ENCODE measurements around the gene DNAJC6.
A peak's percentile ranks its signal among the peaks of the same experiment; 100 is the strongest.
"Not testable (repeated sequence)": the region's sequence is repeated elsewhere in the genome, so short reads cannot be mapped to it uniquely, and the experiment has no call there.

The DNAJC6 gene

DNA sequence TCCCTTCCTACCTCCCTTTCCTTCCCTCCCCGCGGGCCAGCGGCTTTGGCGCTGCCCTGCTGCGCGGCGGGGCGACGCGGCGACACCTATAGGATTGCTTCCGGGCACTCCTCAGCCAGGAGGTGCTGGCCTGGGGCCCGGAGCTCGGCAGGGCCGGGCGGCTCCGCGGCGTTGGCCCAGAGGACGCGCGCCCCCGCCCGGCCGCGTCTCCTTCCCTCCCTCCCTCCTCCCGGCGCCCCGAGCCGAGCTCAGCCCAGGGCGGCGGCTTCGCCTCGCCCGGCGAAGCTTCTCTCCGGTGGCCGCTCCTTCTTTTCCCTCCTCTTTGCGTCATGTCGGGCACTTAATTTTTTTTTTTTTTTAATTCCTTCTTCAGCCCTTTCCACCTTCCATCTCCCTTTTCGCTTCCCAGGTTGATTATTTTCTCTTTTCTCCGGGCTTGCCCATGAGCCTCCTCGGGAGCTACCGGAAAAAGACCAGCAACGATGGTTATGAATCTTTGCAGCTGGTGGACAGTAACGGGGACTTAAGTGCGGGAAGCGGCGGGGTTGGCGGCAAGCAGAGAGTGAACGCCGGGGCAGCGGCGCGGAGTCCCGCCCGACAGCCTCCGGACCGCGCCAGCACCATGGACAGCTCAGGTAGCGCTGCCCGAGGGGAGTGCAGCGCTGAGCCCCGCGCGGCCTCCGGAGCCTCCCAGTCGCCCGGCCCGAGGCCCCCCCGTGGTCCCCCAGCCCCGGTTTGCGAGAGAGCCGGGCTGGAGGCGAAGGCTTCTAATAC is at the start of gene DNAJC6:
TSS of gene DNAJC6 (plus strand) at position 240 of the 774 bp plus-strand sequence. CDS start at position 443, 203 bp downstream.
- peak in 3 of 6 experiments; percentile 2 to 23 (median 8) for DNase-seq

- DNase-seq: no peak
These were observed 49.5 kb upstream of the DNAJC6 start for GRCh38 chr1:65259816-65260215.

- no peak for DNase-seq
These were observed 48.4 kb upstream of the DNAJC6 start for GRCh38 chr1:65260851-65261473.

DNA sequence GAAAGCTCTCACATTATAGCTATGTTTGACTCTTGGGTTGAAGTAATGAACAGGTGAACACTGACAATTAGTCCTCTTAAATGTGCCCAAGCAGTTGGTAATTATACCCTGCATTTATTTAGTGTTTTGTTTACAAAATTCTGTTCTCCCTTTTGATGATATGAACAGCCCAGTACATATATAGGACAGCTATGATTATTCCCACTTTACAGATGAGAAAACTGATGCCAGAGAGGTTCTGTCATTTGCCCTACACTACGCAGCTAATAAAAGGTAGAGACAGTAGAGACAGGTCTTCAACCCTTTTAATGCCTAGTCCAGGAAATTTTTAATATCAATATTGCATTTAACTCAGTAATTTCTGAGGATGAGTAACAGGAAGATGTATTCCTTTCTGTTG is 46.1 kb upstream of the DNAJC6 start:
- no peak for DNase-seq

GRCh38 chr1:65264197-65264929 is 45.0 kb upstream of the DNAJC6 start:
- DNase-seq: no peak

- no peak for DNase-seq
These were observed 44.1 kb upstream of the DNAJC6 start for GRCh38 chr1:65265296-65265650.

- peak; percentile 11 to 58 (median 33) for DNase-seq
These were observed 43.5 kb upstream of the DNAJC6 start for GRCh38 chr1:65265651-65266351.

DNA sequence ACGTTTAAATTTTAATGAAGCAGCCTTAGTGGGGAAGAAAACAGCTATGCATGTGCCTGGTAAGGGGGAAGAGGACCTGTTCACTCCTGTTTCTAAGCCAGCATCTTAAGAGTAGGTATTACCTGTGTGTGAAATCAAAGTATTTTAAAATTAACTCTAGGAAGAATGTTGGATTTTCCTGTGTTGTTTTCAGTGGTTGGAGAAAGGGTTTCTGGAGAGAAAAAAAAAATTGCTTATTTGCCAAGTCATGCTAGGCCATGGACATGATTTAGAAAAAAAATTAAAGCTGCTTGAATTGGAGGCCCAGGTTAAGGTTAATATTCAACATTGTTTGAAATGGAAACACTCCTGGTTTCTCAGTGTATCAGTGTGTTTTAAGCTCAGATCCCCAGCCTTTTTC is 42.9 kb upstream of the DNAJC6 start:
- DNase-seq: no peak

- DNase-seq: no peak
These were observed 42.1 kb upstream of the DNAJC6 start for GRCh38 chr1:65267271-65267670.

DNA sequence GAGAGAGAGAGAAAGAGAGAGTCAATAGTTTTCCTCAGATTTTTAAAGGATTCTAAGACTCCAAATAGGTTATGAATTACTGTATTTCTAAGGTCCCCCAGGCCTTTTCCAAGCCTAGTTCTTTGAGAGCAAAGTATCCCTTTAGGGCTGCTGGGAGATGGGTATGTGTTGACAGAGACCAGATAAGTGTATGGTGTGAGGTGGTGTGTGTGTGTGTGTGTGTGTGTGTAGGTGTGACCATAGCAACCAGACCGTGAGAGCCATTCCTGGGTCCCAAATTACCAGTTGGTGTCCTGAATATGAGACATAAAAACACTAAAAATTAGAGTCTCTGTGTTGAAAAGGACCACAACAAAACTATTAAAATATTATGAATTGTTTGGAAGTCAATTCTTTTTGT is 41.7 kb upstream of the DNAJC6 start:
- no peak for DNase-seq

DNA sequence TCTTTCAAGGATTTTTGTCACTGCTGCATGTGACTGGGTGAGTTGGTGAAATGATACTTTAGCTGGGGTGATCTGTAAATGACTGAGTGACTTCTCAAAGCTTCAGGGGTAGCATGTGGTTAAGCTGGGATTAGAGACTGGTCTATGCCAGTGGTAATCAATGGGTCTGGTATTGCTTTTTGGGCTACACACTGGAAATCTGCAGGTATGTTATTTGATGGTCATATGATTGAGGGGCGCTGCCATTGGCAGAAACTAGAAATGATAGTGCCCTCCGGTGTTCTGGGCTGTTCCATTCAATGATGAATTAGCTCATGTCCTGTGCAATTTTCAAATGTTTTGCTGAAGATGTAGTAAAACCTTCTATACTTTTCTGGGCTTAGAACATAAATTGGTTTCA is 39.7 kb upstream of the DNAJC6 start:
- DNase-seq: no peak

GRCh38 chr1:65276197-65276939 is 33.0 kb upstream of the DNAJC6 start:
- DNase-seq: no peak

GRCh38 chr1:65277605-65278347 is 31.6 kb upstream of the DNAJC6 start:
- no peak for DNase-seq

DNA sequence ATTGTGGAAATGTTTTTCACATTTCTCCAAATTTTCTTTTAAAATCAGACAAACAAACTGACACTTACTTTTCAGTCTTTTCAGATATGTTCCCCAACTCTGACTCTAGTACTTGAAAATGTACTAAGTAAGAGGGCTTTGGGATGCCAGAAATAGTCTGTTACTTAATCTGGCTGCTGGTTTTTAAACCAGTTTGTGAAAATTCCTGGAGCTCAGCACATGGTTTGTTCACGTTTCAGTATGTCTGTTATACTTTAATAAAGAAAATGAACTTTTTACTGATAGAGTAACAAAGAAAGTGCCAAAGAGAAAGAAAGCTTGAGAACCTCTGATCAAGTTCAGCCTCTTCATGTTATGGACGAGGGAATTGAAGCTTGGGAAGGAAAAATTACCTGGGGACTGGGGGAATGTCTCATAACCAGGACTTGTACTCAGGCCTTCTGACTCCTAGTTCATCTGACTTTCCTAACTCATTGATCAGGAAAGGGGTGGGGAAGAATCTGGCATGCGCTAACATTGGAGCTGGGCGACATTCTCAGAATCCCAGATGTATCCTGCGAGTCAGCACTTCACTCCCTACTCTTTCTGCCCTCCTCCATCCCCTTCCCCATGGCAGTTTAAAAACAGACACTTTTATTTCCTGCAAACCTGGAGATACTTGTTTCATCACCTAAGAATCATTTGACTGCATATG is 30.8 kb upstream of the DNAJC6 start:
- DNase-seq: no peak

GRCh38 chr1:65279070-65279779 is 30.1 kb upstream of the DNAJC6 start:
- no peak for DNase-seq

- DNase-seq: no peak
These were observed 27.5 kb upstream of the DNAJC6 start for GRCh38 chr1:65281846-65282245.

- DNase-seq: no peak
These were observed 25.1 kb upstream of the DNAJC6 start for GRCh38 chr1:65284229-65284628.

- no peak for DNase-seq
These were observed 19.9 kb upstream of the DNAJC6 start for GRCh38 chr1:65289449-65289848.

DNA sequence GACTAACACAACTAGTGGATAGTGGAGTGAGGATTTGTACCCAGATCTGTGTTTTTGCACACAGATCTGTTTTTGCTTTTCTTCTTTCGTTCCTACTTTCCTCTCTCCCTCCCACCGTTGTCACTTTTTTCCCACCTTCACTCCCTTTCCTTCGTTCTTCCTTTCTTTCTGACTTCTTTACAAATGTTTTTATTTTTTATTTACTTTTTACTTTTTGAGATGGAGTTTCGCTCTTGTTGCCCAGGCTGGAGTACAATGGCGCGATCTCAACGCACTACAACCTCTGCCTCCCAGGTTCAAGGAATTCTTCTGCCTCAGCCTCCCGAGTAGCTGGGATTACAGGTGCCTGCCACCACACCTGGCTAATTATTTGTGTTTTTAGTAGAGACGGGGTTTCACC is 17.5 kb upstream of the DNAJC6 start:
- not testable (repeated sequence) for DNase-seq

- no peak for DNase-seq
These were observed 16.3 kb upstream of the DNAJC6 start for GRCh38 chr1:65292861-65293593.
